ENCODE data around the gene GALNT15. TPM values are rescaled to one million over a fixed set of nuclear protein-coding genes. Genes with fewer than 3 reads are reported as not detected.
A peak's percentile ranks its signal among the peaks of the same experiment; 100 is the strongest.

Gene GALNT15
- polyA plus RNA-seq (ENCODE audit: insufficient read depth in 1 of 5, insufficient read length in 5 of 5, low replicate concordance in 1 of 5), result 1 to 10 TPM in 3 of 5 donors, under 1 TPM in 2; 0.58 to 2.0 (median 1.5) TPM
- long read RNA-seq, donor 1, full-length matches to known transcripts, result 1 of 1 reads
- long read RNA-seq, donor 1, partial matches to known transcripts, result 0 of 1 reads
- long read RNA-seq, donor 1, other reads (novel, unspliced or antisense), result 0 of 1 reads
- long read RNA-seq, donor 2, result 0 reads
- long read RNA-seq, donor 3, result 0 reads
- long read RNA-seq, donor 4, result 0 reads
- long read RNA-seq, donor 5, result 0 reads
- long read RNA-seq, donor 6, result 0 reads
- long read RNA-seq, donor 7, result 0 reads
- long read RNA-seq, donor 8, result 0 reads

GRCh38 chr3:16174389-16174788, at the start of gene GALNT15:
Gene GALNT15, plus strand, starts transcription at chr3:16174680. Its CDS starts 472 bp downstream, at chr3:16175152.
- peak; percentile 73 to 78 for DNase-seq

- DNase-seq, result no peak
These were observed 47.8 kb upstream of the GALNT15 start for GRCh38 chr3:16126634-16127033.

GRCh38 chr3:16127249-16127648, 47.2 kb upstream of the GALNT15 start:
- DNase-seq, result no peak

GRCh38 chr3:16130066-16130465, 44.4 kb upstream of the GALNT15 start:
- no peak for DNase-seq

GRCh38 chr3:16132190-16132589, 42.3 kb upstream of the GALNT15 start:
- no peak for DNase-seq

- DNase-seq, result peak; percentile 80 to 81
These were observed 41.6 kb upstream of the GALNT15 start for GRCh38 chr3:16132928-16133327.

- no peak for DNase-seq
These were observed 40.1 kb upstream of the GALNT15 start for GRCh38 chr3:16134173-16134928.

- DNase-seq, result no peak
These were observed 38.4 kb upstream of the GALNT15 start for GRCh38 chr3:16136055-16136454.

- no peak for DNase-seq
These were observed 37.4 kb upstream of the GALNT15 start for GRCh38 chr3:16137044-16137443.

GRCh38 chr3:16137977-16138376, 36.5 kb upstream of the GALNT15 start:
- no peak for DNase-seq

- DNase-seq, result no peak
These were observed 34.2 kb upstream of the GALNT15 start for GRCh38 chr3:16140116-16140893.

- DNase-seq, result no peak
These were observed 33.6 kb upstream of the GALNT15 start for GRCh38 chr3:16140894-16141285.

GRCh38 chr3:16142350-16143025, 32.0 kb upstream of the GALNT15 start:
- DNase-seq, result peak; percentile 76 to 80

- no peak for DNase-seq
These were observed 30.5 kb upstream of the GALNT15 start for GRCh38 chr3:16143861-16144447.

- no peak for DNase-seq
These were observed 29.3 kb upstream of the GALNT15 start for GRCh38 chr3:16145176-16145575.

- no peak for DNase-seq
These were observed 28.3 kb upstream of the GALNT15 start for GRCh38 chr3:16146015-16146730.

- no peak for DNase-seq
These were observed 27.1 kb upstream of the GALNT15 start for GRCh38 chr3:16147220-16147994.

- DNase-seq, result no peak
These were observed 26.3 kb upstream of the GALNT15 start for GRCh38 chr3:16148213-16148612.

- DNase-seq, result peak; percentile 60 to 69
These were observed 25.7 kb upstream of the GALNT15 start for GRCh38 chr3:16148783-16149182.

GRCh38 chr3:16150285-16150684, 24.2 kb upstream of the GALNT15 start:
- DNase-seq, result no peak

All from right lung (tissue), 10 donors.